Upper lobe of left lung (tissue), 4 donors: ENCODE results near the gene INHA.

Experiments used
- CTCF ChIP-seq, 6 experiments: fragments of 450-650 bp in 4 of 6; fragments of 200-600 bp in 2 of 6; sonication (generic) in 2 of 6; IDR thresholded peaks; one replicate each; pipeline ENCODE4 v1.5.1; 2016 to 2019; ENCODE audit warnings: antibody characterized with exemption in 6 of 6
- EP300 ChIP-seq, 4 donors: sonication (generic); formaldehyde crosslinking; IDR thresholded peaks; one replicate each; pipeline ENCODE4 v1.5.1; 2017; ENCODE audit warnings: antibody characterized with exemption in 4 of 4, control low read depth in 2 of 4
- POLR2AphosphoS5 ChIP-seq, 2 donors: sonication (generic); formaldehyde crosslinking; IDR thresholded peaks; one replicate each; pipeline ENCODE4 v1.5.1; 2017; ENCODE audit warnings: antibody characterized with exemption in 2 of 2

- TF ChIP-seq CTCF (IDR thresholded peaks at IDR 0.05) = no peak
- no peak for TF ChIP-seq POLR2AphosphoS5 (IDR thresholded peaks at IDR 0.05)
- TF ChIP-seq EP300 (IDR thresholded peaks at IDR 0.05) = no peak
Measured at GRCh38 chr2:219620546-219620945, 48.4 kb downstream of the INHA start.
